Ectodermal cell (in vitro differentiated cells): ENCODE results near the gene DBNDD1. TPM values are rescaled to one million over a fixed set of nuclear protein-coding genes. Genes with fewer than 3 reads are reported as not detected.
"Not testable (repeated sequence)": the region's sequence is repeated elsewhere in the genome, so short reads cannot be mapped to it uniquely, and the experiment has no call there.

Experiments used
- H3K27ac ChIP-seq: 2 replicates; pipeline ENCODE4 v1.7.0; 2013; ENCODE audit warnings: mild to moderate bottlenecking, low read depth, low read length; ENCODE audit not compliant: insufficient read depth, poor library complexity, severe bottlenecking
- H3K27me3 ChIP-seq: 2 replicates; pipeline ENCODE4 v1.7.0; 2013; ENCODE audit warnings: mild to moderate bottlenecking, low read length; ENCODE audit not compliant: insufficient read depth, control insufficient read depth, poor library complexity, severe bottlenecking
- H3K36me3 ChIP-seq: one replicate; pipeline ENCODE4 v1.7.0; 2013; ENCODE audit warnings: low read length; ENCODE audit not compliant: control insufficient read depth, insufficient read depth
- H3K4me1 ChIP-seq: one replicate; pipeline ENCODE4 v1.7.0; 2013; ENCODE audit warnings: low read length; ENCODE audit not compliant: control insufficient read depth, insufficient read depth
- H3K4me3 ChIP-seq: 2 replicates; pipeline ENCODE4 v1.7.0; 2013; ENCODE audit warnings: low read depth, low read length, control low read depth; ENCODE audit not compliant: insufficient read depth
- H3K9me3 ChIP-seq: 2 replicates; pipeline ENCODE4 v1.7.0; 2013; ENCODE audit warnings: mild to moderate bottlenecking, low read length, moderate library complexity; ENCODE audit not compliant: control insufficient read depth
- whole genome bisulfite sequencing, 2 experiments: methylation state at CpG; one replicate each; pipeline ENCODE4 v1.1.7; 2013; ENCODE audit warnings: missing lambda C conversion rate in 2 of 2; 5-methylcytosine and 5-hydroxymethylcytosine counted together
- polyA plus RNA-seq, 4 experiments: library from polyadenylated mRNA; stranded (reverse); fragments of 50-300 nt; gene quantifications; one replicate each; pipeline ENCODE4 v1.2.3, GENCODE V29; 2013

The DBNDD1 gene, protein sequence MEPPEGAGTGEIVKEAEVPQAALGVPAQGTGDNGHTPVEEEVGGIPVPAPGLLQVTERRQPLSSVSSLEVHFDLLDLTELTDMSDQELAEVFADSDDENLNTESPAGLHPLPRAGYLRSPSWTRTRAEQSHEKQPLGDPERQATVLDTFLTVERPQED
- polyA plus RNA-seq (2013, experiment 1 of 4) = 31.8 TPM
- polyA plus RNA-seq (2013, experiment 2 of 4) = 47.0 TPM
- 30.5 TPM for polyA plus RNA-seq (2013, experiment 3 of 4)
- 36.4 TPM for polyA plus RNA-seq (2013, experiment 4 of 4)

DNA sequence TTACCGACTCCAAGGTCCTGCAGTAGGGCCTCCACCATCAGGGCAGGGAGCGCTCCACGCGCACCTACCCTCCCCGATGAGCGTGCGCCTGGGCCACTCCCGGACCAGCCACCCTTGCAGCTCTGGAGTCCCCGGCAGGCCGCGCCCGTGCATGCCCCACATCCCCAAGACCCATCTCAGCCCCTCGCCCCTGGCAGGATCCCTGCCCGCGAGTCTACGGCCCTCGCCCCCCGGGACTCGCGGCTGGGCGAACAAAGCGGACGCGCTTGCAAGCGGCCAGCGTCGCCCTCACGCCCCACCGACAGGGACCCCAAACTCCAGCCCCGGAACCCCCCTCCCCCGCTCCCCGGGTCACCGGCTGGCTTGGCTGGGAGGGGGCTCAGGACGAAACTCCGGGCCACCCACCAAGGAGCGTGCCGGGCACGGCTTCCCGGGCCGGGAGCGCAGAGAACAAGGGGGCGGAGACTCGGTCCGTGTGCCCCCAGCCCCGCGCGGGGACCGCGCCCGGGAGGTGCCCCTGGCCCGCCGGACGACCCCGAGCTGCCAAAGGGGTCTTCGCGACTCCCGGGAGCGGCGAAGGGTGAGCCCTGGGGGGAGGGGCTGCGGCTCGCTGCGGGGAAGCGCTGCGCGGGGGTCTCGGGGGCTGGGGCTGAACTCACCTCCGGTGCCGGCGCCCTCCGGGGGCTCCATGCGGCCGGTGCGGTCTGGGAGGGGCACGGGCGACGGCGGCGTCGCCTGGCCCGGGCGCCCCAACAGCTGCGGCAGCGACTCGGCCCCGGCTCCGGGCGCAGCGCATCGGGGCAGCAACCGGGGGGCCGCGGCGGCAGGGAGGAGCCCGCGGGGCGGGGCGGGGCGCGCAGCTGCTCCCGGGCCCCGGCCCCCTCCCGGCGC is at the start of gene DBNDD1:
TSS of gene DBNDD1 (minus strand) at position 805 of the 891 bp plus-strand sequence. CDS start at position 690, 115 bp downstream.
- H3K4me1 ChIP-seq = peaks cover 12% of the 10 kb centered on the region
- peaks cover 23% of the 10 kb centered on the region for H3K27me3 ChIP-seq
- no peaks in the 10 kb centered on the region for H3K36me3 ChIP-seq
- no peaks in the 10 kb centered on the region for H3K9me3 ChIP-seq
- H3K27ac ChIP-seq = no peak within 1 kb of the TSS
- peak within 1 kb of the TSS; percentile 60 for H3K4me3 ChIP-seq
- WGBS, 2 experiments = 1% methylated on average over 103 of the region's 103 CpGs

DNA sequence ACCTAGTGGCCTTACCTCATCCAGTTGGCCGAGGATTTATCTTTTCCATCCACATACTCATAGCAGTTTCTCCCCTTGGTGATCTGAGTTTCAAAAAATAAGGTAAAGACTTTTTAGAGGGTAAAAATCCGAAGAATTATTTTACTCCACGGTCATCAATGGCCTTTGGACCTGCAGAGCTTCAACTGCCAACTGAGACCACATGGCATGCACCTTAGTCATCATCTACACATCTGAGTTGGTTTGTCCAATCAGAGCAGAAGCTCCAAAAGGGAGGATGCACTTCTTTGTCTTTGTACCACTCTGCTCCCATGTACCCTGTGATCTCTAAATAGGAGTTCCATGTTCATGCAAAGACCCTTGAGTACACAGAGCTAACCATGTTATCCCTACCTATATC is 42.2 kb upstream of the DBNDD1 start:
- H3K27me3 ChIP-seq = peaks cover 5% of the 10 kb centered on the region
- no peaks in the 10 kb centered on the region for H3K4me1 ChIP-seq
- WGBS, 2 experiments = 91 to 92% methylated on average over 2 to 3 of the region's 3 CpGs
- H3K4me3 ChIP-seq = no peak overlapping the region
- H3K27ac ChIP-seq = no peak overlapping the region
- no peaks in the 10 kb centered on the region for H3K36me3 ChIP-seq
- no peaks in the 10 kb centered on the region for H3K9me3 ChIP-seq

DNA sequence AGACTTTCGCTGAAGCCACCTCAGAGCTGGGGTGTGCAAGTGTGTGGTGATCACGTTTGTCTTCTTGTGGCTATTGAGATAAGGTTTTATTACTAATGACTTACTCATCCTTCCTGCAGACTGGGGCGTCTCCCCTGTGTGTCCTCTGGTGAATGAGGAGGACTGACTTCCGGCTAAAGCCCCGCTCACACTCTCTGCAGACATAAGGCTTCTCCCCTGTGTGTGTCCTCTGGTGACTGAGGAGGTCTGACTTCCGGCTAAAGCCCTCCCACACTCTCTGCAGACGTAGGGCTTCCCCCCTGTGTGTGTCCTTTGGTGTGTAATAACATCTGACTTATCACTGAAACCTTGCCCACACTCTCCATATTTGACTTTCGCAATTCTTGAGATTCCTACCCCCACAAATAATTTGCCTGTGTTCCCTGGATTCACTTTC is 38.5 kb upstream of the DBNDD1 start:
- Histone ChIP-seq H3K27ac (no peak overlapping the region), H3K4me3 (no peak overlapping the region), H3K36me3 (no peaks in the 10 kb centered on the region), H3K27me3 (peaks cover 3% of the 10 kb centered on the region), H3K4me1 (no peaks in the 10 kb centered on the region), H3K9me3 (no peaks in the 10 kb centered on the region)
- WGBS, 2 experiments = 70 to 77% methylated on average over 7 to 8 of the region's 8 CpGs

DNA sequence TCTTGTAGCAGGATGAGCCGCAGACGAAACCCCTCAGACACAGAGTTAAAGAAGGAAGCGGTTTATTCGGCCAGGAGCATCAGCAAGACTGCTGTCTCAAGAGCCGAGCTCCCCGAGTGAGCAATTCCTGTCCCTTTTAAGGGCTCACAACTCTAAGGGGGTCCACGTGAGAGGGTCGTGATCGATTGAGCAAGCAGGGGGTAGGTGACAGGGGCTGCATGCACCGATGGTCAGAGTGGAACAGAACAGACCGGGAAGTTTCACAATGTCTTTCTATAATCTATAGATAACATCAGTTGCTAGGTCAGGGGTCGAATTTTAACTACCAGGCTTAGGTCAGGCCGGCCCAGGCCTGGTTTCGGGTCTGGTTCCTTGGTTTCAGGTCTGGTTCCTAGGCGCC is 37.3 kb upstream of the DBNDD1 start:
- not testable (repeated sequence) for H3K9me3 ChIP-seq, H3K27me3 ChIP-seq, H3K4me3 ChIP-seq, H3K4me1 ChIP-seq, H3K36me3 ChIP-seq, H3K27ac ChIP-seq
- WGBS, 2 experiments = 87% methylated on average over 14 to 15 of the region's 15 CpGs

DNA sequence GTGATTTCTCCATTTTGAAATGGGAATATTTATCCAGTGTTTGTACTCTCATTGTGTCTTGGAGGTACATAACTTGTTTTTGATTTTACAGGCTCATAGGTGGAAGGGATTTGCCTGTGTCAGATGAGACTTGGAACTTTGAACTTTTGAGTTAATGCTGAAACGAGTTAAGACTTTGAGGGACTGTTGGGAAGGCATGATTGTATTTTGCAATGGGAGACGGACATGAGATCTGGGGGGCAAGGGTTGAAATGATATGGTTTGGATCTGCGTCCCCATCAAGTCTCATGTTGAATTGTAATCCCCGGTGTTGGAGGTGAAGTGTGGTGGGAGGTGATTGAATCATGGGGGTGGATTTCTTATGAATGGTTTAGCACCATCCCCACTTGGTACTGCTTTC is 36.1 kb upstream of the DBNDD1 start:
- H3K4me1 ChIP-seq = no peaks in the 10 kb centered on the region
- H3K36me3 ChIP-seq = no peaks in the 10 kb centered on the region
- H3K27ac ChIP-seq = no peak overlapping the region
- 79 to 82% methylated on average over 4 of the region's 4 CpGs for WGBS, 2 experiments
- no peak overlapping the region for H3K4me3 ChIP-seq
- H3K9me3 ChIP-seq = no peaks in the 10 kb centered on the region
- H3K27me3 ChIP-seq = no peaks in the 10 kb centered on the region

DNA sequence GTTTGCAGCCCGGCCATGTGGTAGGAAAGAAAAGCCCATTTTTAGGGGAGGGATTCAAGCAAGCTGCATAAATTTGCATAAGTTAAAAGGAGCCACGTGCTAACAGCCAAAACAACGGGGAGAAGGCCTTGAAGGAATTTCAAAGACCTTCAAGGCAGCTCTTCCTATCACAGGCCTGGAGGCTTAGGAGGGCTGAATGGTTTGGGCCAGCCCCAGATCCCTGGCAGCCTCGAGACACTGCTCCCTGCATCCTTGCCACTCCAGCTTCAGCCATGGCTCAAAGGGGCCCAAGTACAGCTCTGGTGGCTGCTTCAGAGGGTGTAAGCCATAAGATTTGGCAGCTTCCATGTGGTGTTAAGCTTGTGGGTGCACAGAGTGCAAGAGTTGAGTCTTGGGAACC is 35.3 kb upstream of the DBNDD1 start:
- 55 to 65% methylated on average over 4 of the region's 4 CpGs for WGBS, 2 experiments
- no peak overlapping the region for H3K27ac ChIP-seq
- no peaks in the 10 kb centered on the region for H3K36me3 ChIP-seq
- H3K4me3 ChIP-seq = no peak overlapping the region
- no peaks in the 10 kb centered on the region for H3K9me3 ChIP-seq
- H3K4me1 ChIP-seq = no peaks in the 10 kb centered on the region
- H3K27me3 ChIP-seq = no peaks in the 10 kb centered on the region

DNA sequence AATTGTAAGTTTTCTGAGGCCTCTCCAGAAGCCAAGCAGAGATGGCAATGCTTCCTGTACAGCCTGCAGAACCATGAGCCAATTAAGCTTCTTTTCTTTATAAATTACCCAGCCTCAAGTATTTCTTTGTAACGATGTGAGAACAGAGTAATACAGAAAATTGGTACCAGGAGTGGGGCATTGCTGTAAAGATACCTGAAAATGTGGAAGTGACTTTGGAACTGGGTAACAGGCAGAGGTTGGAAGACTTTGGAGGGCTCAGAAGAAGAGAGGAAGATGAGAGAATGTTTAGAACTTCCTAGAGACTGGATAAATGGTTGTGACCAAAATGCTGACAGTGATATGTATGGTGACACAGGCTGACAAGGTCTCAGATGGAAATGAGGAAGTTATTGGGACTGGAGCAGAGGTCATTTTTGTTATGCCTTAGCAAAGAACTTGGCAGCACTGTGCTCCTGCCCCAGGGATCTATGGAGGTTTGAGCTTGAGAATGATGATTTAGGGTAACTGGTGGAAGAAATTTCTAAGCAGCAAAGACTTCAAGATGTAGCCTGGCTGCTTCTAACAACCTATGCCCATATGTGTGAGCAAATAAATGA is 34.7 kb upstream of the DBNDD1 start:
- 80 to 82% methylated on average over 1 of the region's 1 CpG for WGBS, 2 experiments
- H3K27ac ChIP-seq = no peak overlapping the region

DNA sequence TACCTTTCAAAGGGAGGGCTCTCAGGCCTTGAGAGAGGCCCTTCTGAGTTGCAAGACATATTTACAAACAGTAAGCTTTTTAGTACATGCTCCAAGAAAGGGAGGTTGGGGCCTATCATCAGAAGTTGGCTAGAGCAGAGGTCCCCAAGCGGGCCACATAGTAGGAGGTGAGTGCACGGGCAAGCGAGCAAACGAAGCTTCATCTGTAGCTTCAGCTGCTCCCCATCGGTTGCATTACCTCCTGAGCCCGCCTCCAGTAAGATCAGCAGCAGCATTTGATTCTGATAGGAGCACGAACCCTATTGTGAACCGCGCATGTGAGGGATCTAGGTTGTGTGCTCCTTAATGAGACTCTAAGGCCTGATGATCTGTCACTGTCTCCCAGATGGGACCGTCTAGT is 31.7 kb upstream of the DBNDD1 start:
- H3K4me1 ChIP-seq = peaks cover 6% of the 10 kb centered on the region
- peaks cover 4% of the 10 kb centered on the region for H3K27me3 ChIP-seq
- WGBS, 2 experiments = 89 to 91% methylated on average over 10 of the region's 10 CpGs
- H3K9me3 ChIP-seq = no peaks in the 10 kb centered on the region
- H3K4me3 ChIP-seq = no peak overlapping the region
- no peaks in the 10 kb centered on the region for H3K36me3 ChIP-seq
- H3K27ac ChIP-seq = no peak overlapping the region

More for the DNA sequence above, 34.7 kb upstream of the DBNDD1 start:
- no peaks in the 10 kb centered on the region for H3K9me3 ChIP-seq
- no peaks in the 10 kb centered on the region for H3K36me3 ChIP-seq
- no peaks in the 10 kb centered on the region for H3K4me1 ChIP-seq
- no peaks in the 10 kb centered on the region for H3K27me3 ChIP-seq
- no peak overlapping the region for H3K4me3 ChIP-seq

DNA sequence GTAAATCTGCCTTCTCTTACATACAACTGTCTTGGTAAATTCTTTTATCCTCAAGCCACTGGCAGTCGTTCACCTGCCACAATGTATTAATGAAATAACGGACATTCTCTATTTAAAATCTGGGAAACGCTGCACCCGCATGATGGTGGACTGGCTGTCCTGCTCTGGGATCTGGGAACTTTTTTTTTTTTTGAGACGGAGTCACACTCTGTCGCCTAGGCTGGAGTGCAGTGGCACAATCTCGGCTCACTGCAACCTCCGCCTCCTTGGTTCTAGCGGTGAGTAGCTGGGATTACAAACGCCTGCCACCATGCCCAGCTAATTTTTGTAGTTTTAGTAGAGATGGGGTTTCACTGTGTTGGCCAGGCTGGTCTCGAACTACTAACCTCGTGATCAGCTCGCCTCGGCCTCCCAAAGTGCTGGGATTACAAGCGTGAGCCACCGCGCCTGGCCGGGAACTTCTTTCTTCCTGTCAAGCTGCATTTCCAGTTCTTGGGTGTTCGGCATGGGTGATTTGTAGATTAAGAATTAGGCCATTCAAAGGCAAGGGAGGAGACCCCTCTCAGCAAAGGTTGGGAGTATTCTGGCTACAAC is 29.6 kb upstream of the DBNDD1 start:
- H3K27me3 ChIP-seq = peaks cover 4% of the 10 kb centered on the region
- 88 to 90% methylated on average over 19 of the region's 19 CpGs for WGBS, 2 experiments

DNA sequence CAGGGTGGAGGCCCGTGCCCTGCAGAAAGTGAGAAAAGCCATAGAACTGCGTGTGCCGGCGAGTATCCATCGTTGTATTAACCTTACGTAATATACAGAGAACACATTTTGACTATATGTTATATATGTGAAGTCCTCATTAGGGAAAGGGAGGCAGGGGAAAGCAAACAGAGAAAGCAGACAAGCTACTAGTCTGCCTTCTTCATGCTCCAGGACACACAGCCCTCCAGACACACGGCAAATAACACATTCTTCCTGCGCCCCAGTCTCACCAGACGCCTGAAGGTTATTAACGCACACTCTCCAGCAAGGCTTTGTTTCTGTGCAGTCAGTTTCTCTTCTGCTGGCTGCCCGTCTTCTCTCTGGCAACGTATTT is 29.1 kb upstream of the DBNDD1 start:
- peaks cover 4% of the 10 kb centered on the region for H3K27me3 ChIP-seq
- no peaks in the 10 kb centered on the region for H3K36me3 ChIP-seq
- H3K4me1 ChIP-seq = peaks cover 6% of the 10 kb centered on the region
- WGBS, 2 experiments = 91 to 93% methylated on average over 9 to 12 of the region's 12 CpGs
- H3K9me3 ChIP-seq = no peaks in the 10 kb centered on the region
- H3K27ac ChIP-seq = no peak overlapping the region
- no peak overlapping the region for H3K4me3 ChIP-seq

More for the DNA sequence above, 29.6 kb upstream of the DBNDD1 start:
- Histone ChIP-seq H3K9me3 (no peaks in the 10 kb centered on the region), H3K4me1 (peaks cover 6% of the 10 kb centered on the region), H3K4me3 (no peak overlapping the region), H3K27ac (no peak overlapping the region), H3K36me3 (no peaks in the 10 kb centered on the region)
